Stimulated activated memory B cell treated with anti-CD40 and anti-IgM and Interleukin-4, amounts not matched to agents 10 μg/mL and 1 μg/mL and 100 μg/mL, for 72 hours (primary cell): ENCODE data around the gene APBB2.
A peak's percentile ranks its signal among the peaks of the same experiment; 100 is the strongest.
"Not testable (repeated sequence)": the region's sequence is repeated elsewhere in the genome, so short reads cannot be mapped to it uniquely, and the experiment has no call there.

Source experiments
- ATAC-seq: fragments of 150-1000 bp; cut with Tn5 transposase; 2 replicates; pipeline ENCODE4 v1.10.0; 2021
- H3K27ac Mint-ChIP-seq: one replicate; pipeline ENCODE4 v1.8.0; 2022; ENCODE audit warnings: mild to moderate bottlenecking, mixed read lengths
- H3K27me3 Mint-ChIP-seq: one replicate; pipeline ENCODE4 v1.8.0; 2022; ENCODE audit warnings: mixed read lengths
- H3K36me3 Mint-ChIP-seq: one replicate; pipeline ENCODE4 v1.8.0; 2022; ENCODE audit warnings: mixed read lengths
- H3K4me1 Mint-ChIP-seq: one replicate; pipeline ENCODE4 v1.8.0; 2022; ENCODE audit warnings: mixed read lengths
- H3K4me3 Mint-ChIP-seq: one replicate; pipeline ENCODE4 v1.8.0; 2022; ENCODE audit warnings: mild to moderate bottlenecking, moderate library complexity, mixed read lengths
- H3K9me3 Mint-ChIP-seq: one replicate; pipeline ENCODE4 v1.8.0; 2022; ENCODE audit warnings: mixed read lengths

Gene APBB2

DNA sequence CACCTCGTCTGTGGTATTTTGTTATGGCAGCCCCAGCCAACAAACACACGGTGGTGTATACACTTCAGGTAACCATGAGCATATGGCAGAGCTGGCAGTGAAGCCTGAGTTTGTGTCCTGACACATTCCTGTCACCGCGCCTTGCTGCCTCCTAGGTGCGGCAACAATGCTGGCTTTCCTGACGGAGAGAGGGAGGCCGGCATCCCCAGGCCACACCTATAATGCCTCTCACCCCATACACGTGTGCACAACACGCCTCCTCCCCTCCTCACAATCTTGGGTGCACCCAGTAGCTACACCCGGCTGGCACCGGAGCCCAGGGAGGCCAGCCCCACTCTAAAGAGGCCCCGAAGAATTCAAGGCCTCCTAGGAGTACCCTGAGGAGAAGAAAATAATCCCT, 306.0 kb downstream of the APBB2 start:
- H3K27me3 Mint-ChIP-seq: no peaks in the 10 kb centered on the region
- no peaks in the 10 kb centered on the region for H3K36me3 Mint-ChIP-seq
- H3K27ac Mint-ChIP-seq: peak overlapping the region; percentile 82
- no peak for ATAC-seq
- no peaks in the 10 kb centered on the region for H3K9me3 Mint-ChIP-seq
- no peak overlapping the region for H3K4me3 Mint-ChIP-seq
- H3K4me1 Mint-ChIP-seq: peaks cover 14% of the 10 kb centered on the region

DNA sequence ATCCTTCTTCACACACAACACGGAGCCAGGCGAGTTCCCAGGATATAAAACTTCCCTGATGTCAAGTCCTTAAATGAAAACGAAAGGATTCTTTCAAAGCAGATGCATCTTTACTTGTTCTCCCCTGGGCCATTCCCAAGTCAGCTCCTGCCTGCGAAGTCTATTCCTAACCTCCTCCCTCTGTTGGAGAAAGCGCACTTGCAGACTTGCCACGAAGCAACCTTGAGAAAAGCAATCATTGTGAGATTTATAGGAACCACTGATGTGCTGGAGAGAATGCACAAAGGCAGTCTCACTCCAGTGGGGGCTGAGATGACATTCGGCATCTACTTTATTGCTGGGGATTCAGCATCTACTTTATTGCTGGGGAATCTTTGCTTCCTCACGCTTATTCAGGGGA, 308.9 kb downstream of the APBB2 start:
- ATAC-seq: no peak
- no peak overlapping the region for H3K4me3 Mint-ChIP-seq
- H3K27me3 Mint-ChIP-seq: no peaks in the 10 kb centered on the region
- H3K9me3 Mint-ChIP-seq: no peaks in the 10 kb centered on the region
- no peak overlapping the region for H3K27ac Mint-ChIP-seq
- H3K4me1 Mint-ChIP-seq: peaks cover 14% of the 10 kb centered on the region
- H3K36me3 Mint-ChIP-seq: no peaks in the 10 kb centered on the region

DNA sequence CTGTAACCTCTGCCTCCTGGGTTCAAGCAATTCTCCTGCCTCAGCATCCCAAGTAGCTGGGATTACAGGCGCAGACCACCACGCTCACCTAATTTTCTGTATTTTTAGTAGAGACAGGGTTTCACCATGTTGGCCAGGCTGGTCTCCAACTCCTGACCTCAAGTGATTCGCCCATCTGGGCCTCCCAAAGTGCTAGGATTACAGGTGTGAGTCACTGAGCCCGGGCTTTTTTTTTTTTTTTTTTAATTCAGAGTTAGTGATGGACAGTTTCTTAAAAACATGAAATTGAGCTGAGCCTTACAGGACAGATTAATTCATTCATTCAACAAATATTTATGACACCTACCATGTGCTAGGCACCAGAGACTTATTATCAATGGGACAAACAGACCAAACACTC, 313.8 kb downstream of the APBB2 start:
- not testable (repeated sequence) for H3K27me3 Mint-ChIP-seq, ATAC-seq, H3K27ac Mint-ChIP-seq, H3K4me3 Mint-ChIP-seq, H3K4me1 Mint-ChIP-seq, H3K36me3 Mint-ChIP-seq, H3K9me3 Mint-ChIP-seq

DNA sequence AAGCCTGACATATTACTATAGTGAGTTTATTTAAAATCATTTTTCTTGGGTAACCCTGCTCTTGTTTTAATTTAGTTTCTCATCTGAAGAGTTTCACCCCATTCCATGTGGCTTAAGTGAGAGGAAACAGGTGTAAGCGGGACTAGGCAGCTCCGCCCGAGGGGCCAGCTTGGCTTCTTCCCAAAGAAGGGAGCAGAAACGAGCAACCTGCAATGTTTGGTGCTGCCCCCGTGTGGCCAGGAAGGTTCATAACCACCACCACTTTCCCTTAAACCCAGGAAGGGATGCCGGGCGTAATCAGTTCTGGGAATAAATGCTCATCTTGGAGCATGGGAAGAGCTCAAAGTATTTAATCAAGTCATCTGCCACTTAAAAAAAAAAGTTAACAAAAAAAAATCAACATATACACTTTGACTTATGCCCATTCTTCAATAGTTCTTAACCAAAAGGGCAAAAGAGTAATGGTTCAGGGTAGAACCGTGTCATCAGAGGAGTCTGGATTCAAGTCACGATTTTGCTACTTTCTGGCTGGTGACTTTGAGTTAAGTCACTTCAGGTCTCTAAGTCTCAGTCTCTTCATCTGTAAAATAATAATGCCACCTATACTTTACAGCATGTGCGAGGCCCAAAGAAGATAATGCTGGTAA, 316.7 kb downstream of the APBB2 start:
- peaks cover 7% of the 10 kb centered on the region for H3K4me1 Mint-ChIP-seq
- peak overlapping the region; percentile 59 for H3K27ac Mint-ChIP-seq
- H3K27me3 Mint-ChIP-seq: no peaks in the 10 kb centered on the region
- H3K9me3 Mint-ChIP-seq: no peaks in the 10 kb centered on the region
- H3K36me3 Mint-ChIP-seq: no peaks in the 10 kb centered on the region
- ATAC-seq: no peak
- peak overlapping the region; percentile 78 for H3K4me3 Mint-ChIP-seq

DNA sequence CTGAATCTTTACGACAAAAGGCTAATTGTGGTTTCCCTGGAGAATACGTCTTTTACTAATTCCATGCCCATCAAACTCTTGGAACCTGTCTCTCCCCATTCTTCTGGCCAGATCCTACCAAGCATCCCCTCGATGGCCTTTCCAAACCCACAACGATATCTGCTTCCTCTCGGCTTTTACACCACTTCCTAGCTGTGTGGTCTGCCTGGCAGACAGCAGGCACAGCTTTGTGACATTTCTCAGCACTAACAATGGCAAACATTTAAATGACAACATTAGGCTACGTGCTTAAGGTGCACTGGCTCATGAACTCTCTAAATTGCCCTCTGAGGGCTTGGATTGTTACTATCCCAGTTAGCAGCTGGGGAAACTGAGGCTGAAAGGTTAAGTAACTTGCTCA, 323.6 kb downstream of the APBB2 start:
- Mint-ChIP-seq H3K4me3 (no peak overlapping the region), H3K4me1 (no peaks in the 10 kb centered on the region), H3K9me3 (no peaks in the 10 kb centered on the region), H3K27ac (no peak overlapping the region), H3K36me3 (no peaks in the 10 kb centered on the region), H3K27me3 (no peaks in the 10 kb centered on the region)
- ATAC-seq: no peak

DNA sequence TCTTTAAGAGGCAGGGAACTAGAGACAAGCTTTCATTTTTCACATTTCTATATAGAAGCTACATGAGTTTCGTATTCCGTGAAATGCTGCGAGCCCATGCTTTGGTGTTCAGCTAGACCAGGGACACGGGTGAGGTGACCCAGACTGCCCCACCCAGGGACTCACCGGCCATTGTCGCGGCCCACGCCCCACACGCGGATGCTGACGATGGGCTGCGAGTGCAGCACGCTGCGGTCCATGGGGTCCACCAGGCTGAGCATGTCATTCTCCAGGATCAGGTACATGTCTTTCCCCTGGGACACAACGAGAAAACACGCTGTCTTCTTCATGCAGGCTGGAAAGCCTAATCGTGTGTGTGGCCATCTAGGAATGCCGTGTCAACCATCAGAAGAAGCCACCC, 324.1 kb downstream of the APBB2 start:
- ATAC-seq: no peak
- no peaks in the 10 kb centered on the region for H3K9me3 Mint-ChIP-seq
- H3K4me3 Mint-ChIP-seq: no peak overlapping the region
- H3K27ac Mint-ChIP-seq: no peak overlapping the region
- no peaks in the 10 kb centered on the region for H3K27me3 Mint-ChIP-seq
- no peaks in the 10 kb centered on the region for H3K36me3 Mint-ChIP-seq
- H3K4me1 Mint-ChIP-seq: no peaks in the 10 kb centered on the region

DNA sequence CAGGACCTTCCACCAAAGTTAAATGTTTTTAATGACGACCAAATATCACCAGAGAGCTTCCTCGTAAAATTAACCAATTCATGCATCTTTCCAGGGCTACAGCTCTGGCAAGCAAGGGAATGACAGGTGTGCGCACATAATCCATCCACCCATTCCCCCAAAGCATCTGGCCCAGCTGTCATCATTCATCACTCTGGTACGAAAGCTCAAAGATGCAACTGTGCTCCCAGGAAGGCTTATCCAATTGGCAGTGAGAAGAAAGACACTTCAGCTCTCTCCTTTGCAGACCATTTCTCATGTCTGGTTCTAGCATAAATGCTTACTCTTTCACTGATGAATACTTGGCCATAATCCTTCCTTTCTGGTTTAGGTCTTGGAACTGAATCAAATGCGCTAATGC, 325.4 kb downstream of the APBB2 start:
- H3K4me3 Mint-ChIP-seq: no peak overlapping the region
- ATAC-seq: no peak
- H3K27ac Mint-ChIP-seq: no peak overlapping the region
- H3K36me3 Mint-ChIP-seq: no peaks in the 10 kb centered on the region
- H3K27me3 Mint-ChIP-seq: no peaks in the 10 kb centered on the region
- H3K4me1 Mint-ChIP-seq: no peaks in the 10 kb centered on the region
- no peaks in the 10 kb centered on the region for H3K9me3 Mint-ChIP-seq

DNA sequence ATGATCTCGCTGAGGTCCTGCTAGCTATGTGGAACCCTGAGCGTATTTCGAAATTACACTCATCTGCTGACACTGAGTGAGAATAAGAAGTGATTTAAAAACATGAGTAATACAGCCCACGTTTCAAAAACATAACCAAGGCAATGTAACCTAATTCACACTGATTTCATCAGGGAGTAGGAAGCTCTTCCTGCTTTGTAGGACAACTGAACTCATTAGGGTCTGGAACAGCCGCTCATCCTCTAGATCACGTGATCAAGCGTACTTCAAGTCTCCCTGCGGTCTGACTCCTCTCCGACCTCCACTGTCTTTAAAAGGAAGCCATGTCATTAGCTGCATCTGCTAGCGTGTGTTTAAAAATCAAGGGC, 326.6 kb downstream of the APBB2 start:
- Mint-ChIP-seq H3K4me1 (no peaks in the 10 kb centered on the region), H3K9me3 (no peaks in the 10 kb centered on the region), H3K4me3 (no peak overlapping the region), H3K27me3 (peaks cover 4% of the 10 kb centered on the region), H3K27ac (no peak overlapping the region), H3K36me3 (no peaks in the 10 kb centered on the region)
- ATAC-seq: no peak

DNA sequence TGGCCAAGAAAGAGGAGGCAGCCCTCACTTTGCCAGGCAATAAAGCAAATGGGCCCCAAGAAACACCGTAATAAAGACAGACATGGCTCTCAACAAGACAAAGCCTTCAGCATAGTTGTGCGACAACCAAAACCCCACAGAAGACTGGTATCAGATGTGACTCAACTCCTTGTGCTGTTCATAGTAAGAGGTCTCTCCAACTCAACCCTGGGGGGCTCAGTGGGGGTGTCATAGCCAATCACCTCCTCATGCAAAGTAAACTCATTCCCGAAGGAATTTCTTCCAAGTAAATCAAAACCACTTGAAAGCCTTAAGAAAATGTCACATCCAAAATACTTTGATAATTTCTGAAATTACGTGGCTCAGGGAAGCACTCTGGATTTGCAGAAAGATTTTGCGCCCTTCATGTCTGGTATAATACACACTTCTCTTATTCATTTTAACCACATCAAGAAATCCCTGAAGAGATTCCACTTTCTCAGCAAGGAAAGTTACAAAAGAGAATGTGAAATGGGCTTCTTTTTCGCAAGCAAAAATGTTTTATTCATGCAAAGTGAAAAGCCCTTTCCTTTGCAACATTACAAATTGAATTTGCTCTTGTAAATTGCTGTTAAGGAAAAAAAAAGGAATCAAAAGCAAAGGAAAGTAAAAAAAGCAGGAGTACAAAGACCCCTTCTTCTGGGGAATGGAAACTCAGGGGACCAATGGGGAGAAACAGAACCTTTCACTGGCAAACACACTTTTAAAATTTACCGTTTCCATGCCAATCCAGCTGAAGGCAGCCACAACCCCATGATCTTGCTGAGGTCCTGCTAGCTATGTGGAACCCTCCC, 327.2 kb downstream of the APBB2 start:
- no peaks in the 10 kb centered on the region for H3K9me3 Mint-ChIP-seq
- H3K4me1 Mint-ChIP-seq: peaks cover 4% of the 10 kb centered on the region
- H3K36me3 Mint-ChIP-seq: no peaks in the 10 kb centered on the region
- ATAC-seq: no peak
- no peak overlapping the region for H3K27ac Mint-ChIP-seq
- H3K4me3 Mint-ChIP-seq: no peak overlapping the region
- peaks cover 10% of the 10 kb centered on the region for H3K27me3 Mint-ChIP-seq

DNA sequence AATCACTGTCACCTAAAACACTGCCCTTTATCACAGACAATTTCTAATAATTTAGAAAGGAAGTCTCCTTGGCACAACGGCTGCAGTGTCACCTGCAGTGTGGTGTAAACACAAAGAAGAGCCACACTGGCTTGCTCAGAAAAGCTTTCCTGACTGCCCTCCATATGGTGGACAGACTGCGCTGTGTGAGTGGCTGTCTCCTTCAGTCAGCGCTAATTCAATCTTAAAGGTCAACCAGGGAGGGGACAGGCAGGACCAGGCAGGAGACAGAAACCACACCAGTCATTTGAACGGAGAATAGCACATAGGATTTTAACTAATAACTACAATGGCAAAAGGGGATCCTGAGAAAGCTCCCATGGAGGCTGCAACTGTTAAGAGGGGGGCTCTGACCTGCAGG, 332.5 kb downstream of the APBB2 start:
- H3K4me1 Mint-ChIP-seq: peaks cover 5% of the 10 kb centered on the region
- H3K4me3 Mint-ChIP-seq: no peak overlapping the region
- no peak for ATAC-seq
- H3K27ac Mint-ChIP-seq: no peak overlapping the region
- H3K27me3 Mint-ChIP-seq: peaks cover 42% of the 10 kb centered on the region
- no peaks in the 10 kb centered on the region for H3K36me3 Mint-ChIP-seq
- no peaks in the 10 kb centered on the region for H3K9me3 Mint-ChIP-seq

DNA sequence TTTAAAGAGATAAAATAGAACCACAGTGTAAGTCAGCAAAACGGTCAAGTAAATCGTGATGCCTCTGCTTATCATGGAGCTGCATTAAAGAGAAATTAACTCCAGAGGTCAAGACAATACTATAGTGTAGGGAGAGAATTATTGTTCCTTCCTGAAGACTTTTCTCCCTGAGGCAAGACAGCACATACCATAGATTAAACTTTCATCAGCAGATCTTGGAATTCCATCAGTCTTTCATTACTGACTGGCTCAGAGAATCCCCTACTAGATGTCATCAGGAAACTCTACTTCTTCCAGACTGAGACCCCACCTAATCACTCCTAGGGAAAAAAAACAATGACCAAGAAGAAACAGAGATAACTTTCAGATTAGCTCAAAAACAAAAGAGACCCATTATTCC, 333.2 kb downstream of the APBB2 start:
- H3K9me3 Mint-ChIP-seq: no peaks in the 10 kb centered on the region
- H3K36me3 Mint-ChIP-seq: no peaks in the 10 kb centered on the region
- H3K27me3 Mint-ChIP-seq: peaks cover 42% of the 10 kb centered on the region
- H3K4me3 Mint-ChIP-seq: no peak overlapping the region
- H3K27ac Mint-ChIP-seq: no peak overlapping the region
- peaks cover 5% of the 10 kb centered on the region for H3K4me1 Mint-ChIP-seq
- no peak for ATAC-seq

DNA sequence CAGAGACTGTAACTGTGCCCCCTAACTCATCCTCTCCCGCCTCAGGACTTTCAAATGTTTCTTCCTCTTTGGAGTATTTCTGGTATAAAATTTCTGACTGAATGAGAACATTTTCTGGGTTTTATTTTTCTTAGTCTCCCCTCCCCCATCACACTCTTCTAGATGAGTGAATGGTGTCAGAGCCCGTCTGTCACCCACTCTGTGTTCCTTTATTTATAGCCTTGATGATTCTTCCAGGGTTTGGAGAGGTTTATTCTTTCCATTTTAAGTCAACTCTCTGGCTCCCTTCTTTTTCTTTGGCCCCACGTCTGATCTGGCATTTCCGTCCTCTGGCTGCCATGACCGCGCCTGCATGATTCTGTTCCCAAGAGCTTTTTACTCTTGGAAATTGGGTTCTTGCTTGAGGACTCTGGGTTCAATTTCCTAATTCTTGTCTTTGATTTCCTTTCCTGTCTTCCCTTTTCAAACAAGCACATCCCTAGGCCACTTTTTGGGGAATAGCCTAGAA, 335.7 kb downstream of the APBB2 start:
- H3K4me3 Mint-ChIP-seq: no peak overlapping the region
- peaks cover 5% of the 10 kb centered on the region for H3K4me1 Mint-ChIP-seq
- ATAC-seq: no peak
- H3K36me3 Mint-ChIP-seq: no peaks in the 10 kb centered on the region
- H3K27ac Mint-ChIP-seq: no peak overlapping the region
- H3K9me3 Mint-ChIP-seq: no peaks in the 10 kb centered on the region
- peaks cover 42% of the 10 kb centered on the region for H3K27me3 Mint-ChIP-seq

DNA sequence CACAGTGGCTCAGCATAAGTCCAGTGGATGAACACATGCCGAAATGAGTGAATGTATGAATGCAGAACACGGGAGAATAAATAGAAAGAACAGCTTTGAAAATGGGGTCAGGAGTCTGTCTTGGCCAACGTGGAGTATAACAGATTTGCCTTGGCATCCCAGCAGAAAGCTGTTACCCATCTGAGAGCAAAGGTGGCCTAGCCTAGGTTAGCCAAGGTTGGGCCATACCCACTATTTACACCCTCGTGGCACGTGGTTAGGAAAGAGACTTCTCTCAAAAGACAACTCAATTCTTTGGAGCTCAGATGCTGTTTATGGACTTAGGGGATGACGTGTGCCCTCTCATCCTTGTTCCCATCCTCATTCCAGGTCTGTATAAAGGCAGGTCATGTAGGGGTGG, 337.3 kb downstream of the APBB2 start:
- H3K36me3 Mint-ChIP-seq: no peaks in the 10 kb centered on the region
- peaks cover 39% of the 10 kb centered on the region for H3K27me3 Mint-ChIP-seq
- H3K9me3 Mint-ChIP-seq: no peaks in the 10 kb centered on the region
- H3K27ac Mint-ChIP-seq: no peak overlapping the region
- ATAC-seq: no peak
- H3K4me1 Mint-ChIP-seq: no peaks in the 10 kb centered on the region
- H3K4me3 Mint-ChIP-seq: no peak overlapping the region

DNA sequence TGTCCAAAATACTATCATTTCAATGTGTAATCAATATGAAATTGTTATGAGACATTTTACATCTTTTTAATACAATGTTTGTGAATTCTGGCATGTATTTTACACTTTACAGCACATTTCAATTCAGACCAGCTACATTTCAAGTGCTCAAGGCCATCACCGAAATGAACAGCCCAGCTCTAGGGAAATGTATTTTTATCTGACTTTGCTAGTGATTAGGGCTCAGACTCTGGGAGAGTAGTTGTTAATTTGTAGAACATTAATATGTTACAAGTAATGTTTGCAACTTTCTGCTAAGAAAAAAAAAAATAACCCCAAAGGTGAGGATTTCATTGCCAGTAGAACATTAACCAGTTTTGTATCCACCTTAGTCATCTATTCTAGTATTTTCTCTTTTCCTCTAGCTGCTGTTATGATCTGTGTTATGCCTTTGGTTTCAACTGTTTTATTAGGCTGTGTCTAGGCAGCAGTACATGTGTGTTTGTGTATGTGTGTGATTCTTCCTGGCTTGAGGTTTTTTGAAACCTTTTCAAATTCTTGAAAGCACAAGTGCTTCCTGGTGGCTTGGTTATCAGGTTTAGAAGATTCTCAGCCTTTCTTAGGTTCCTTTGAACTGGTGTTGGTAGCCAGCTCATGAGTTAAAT, 338.7 kb downstream of the APBB2 start:
- H3K9me3 Mint-ChIP-seq: no peaks in the 10 kb centered on the region
- ATAC-seq: no peak
- no peak overlapping the region for H3K4me3 Mint-ChIP-seq
- peaks cover 42% of the 10 kb centered on the region for H3K27me3 Mint-ChIP-seq
- no peaks in the 10 kb centered on the region for H3K4me1 Mint-ChIP-seq
- no peaks in the 10 kb centered on the region for H3K36me3 Mint-ChIP-seq
- no peak overlapping the region for H3K27ac Mint-ChIP-seq

DNA sequence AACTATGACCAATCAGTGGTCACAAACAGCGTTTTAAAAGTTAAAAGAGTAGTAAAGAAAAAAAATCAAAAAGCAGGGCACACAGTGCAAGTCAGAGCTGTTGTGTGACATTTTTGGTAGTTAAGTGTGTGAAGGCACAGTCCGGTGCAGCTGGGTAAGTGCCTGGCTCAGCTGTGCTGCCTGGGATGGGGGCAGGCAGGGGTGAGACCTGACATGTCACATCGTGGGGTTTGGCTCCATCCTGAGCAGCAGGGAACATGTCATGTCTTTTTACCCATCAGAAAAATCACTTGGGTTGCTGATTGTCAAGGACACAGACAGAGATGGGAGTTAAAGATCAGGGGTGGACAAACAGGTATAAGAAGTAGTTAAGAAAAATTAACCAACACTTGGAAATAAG, 339.4 kb downstream of the APBB2 start:
- Mint-ChIP-seq H3K36me3 (no peaks in the 10 kb centered on the region), H3K4me3 (no peak overlapping the region), H3K9me3 (no peaks in the 10 kb centered on the region), H3K27me3 (peaks cover 42% of the 10 kb centered on the region), H3K27ac (no peak overlapping the region), H3K4me1 (no peaks in the 10 kb centered on the region)
- ATAC-seq: no peak

DNA sequence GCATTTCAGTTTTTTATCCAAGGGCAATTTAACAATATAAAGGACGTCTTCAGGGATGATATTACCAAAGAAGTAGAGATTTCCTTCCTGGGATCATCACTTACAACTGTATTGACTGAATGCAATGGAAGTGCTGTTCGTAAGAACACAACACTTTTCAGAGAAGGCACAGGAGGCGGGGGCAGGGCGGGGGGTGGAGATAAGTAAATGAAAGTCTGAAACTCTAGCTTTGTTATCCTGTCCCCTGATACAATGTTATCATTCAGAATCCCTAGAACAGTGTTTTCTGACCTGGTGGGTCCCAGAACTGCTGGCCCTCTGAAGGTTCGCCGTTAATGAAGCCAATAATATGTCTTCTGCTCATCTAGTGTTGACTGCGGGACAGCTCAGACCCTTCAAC, 340.0 kb downstream of the APBB2 start:
- H3K4me3 Mint-ChIP-seq: no peak overlapping the region
- no peak for ATAC-seq
- H3K27ac Mint-ChIP-seq: no peak overlapping the region
- H3K27me3 Mint-ChIP-seq: peaks cover 36% of the 10 kb centered on the region
- no peaks in the 10 kb centered on the region for H3K36me3 Mint-ChIP-seq
- no peaks in the 10 kb centered on the region for H3K4me1 Mint-ChIP-seq
- H3K9me3 Mint-ChIP-seq: no peaks in the 10 kb centered on the region
